Dendritic cell treated with granulocyte-macrophage colony-stimulating factor and Interleukin-4, amounts not matched to agents 40 ng/mL and 50 ng/mL, for 4 days (primary cell): ENCODE measurements around the gene HES1.
"Not testable (repeated sequence)": the region's sequence is repeated elsewhere in the genome, so short reads cannot be mapped to it uniquely, and the experiment has no call there.

Experiments
- H3K27ac Mint-ChIP-seq: one replicate; pipeline ENCODE4 v1.8.0; 2022; ENCODE audit warnings: mild to moderate bottlenecking, mixed read lengths
- H3K27me3 Mint-ChIP-seq: one replicate; pipeline ENCODE4 v1.8.0; 2022; ENCODE audit warnings: mild to moderate bottlenecking, mixed read lengths
- H3K36me3 Mint-ChIP-seq: one replicate; pipeline ENCODE4 v1.8.0; 2022; ENCODE audit warnings: low read depth, mixed read lengths
- H3K4me1 Mint-ChIP-seq: one replicate; pipeline ENCODE4 v1.8.0; 2022; ENCODE audit warnings: low read depth, mixed read lengths
- H3K4me3 Mint-ChIP-seq: one replicate; pipeline ENCODE4 v1.8.0; 2022; ENCODE audit warnings: mild to moderate bottlenecking, moderate library complexity, mixed read lengths
- H3K9me3 Mint-ChIP-seq: one replicate; pipeline ENCODE4 v1.8.0; 2022; ENCODE audit warnings: mixed read lengths
- intact Hi-C: fragments of 100-400 bp; cut with micrococcal nuclease; formaldehyde crosslinking; loops from one replicate; pipeline ENCODE4 v1.15.0; 2022

The HES1 gene

GRCh38 chr3:194128202-194128918 is 7.6 kb upstream of the HES1 start:
- H3K27me3 Mint-ChIP-seq = peaks cover 83% of the 10 kb centered on the region
- peaks cover 11% of the 10 kb centered on the region for H3K4me1 Mint-ChIP-seq
- intact Hi-C loops = no loop called here

DNA sequence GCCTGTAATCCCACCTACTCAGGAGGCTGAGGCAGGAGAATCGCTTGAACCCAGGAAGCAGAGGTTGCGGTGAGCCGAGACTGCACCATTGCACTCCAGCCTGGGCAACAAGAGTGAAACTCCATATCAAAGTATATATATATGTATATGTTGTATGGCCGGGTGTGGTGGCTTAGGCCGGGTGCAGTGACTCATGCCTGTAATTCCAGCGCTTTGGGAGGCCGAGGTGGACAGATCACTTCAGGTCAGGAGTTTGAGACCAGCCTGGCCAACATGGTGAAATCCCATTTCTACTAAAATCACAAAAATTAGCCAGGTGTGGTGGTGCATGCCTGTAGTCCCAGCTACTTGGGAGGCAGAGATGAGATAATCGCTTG is 7.0 kb upstream of the HES1 start:
- H3K27ac Mint-ChIP-seq, H3K4me3 Mint-ChIP-seq, H3K36me3 Mint-ChIP-seq, intact Hi-C loops, H3K9me3 Mint-ChIP-seq: not testable (repeated sequence)
- Mint-ChIP-seq H3K4me1 (peaks cover 17% of the 10 kb centered on the region), H3K27me3 (peaks cover 88% of the 10 kb centered on the region)

More at GRCh38 chr3:194128202-194128918, 7.6 kb upstream of the HES1 start:
- no peak overlapping the region for H3K4me3 Mint-ChIP-seq
- H3K9me3 Mint-ChIP-seq = no peaks in the 10 kb centered on the region
- H3K36me3 Mint-ChIP-seq = no peaks in the 10 kb centered on the region
- H3K27ac Mint-ChIP-seq = no peak overlapping the region

- H3K4me3 Mint-ChIP-seq = no peak overlapping the region
- H3K9me3 Mint-ChIP-seq = no peaks in the 10 kb centered on the region
- H3K36me3 Mint-ChIP-seq = no peaks in the 10 kb centered on the region
- peaks cover 17% of the 10 kb centered on the region for H3K4me1 Mint-ChIP-seq
- intact Hi-C loops = loop anchor here (5.0 kb wide), 1 partner anchor 42 kb away; no protein-coding TSS in a partner anchor
- no peak overlapping the region for H3K27ac Mint-ChIP-seq
- H3K27me3 Mint-ChIP-seq = peaks cover 84% of the 10 kb centered on the region
Measured at GRCh38 chr3:194129581-194130133, 6.3 kb upstream of the HES1 start.

DNA sequence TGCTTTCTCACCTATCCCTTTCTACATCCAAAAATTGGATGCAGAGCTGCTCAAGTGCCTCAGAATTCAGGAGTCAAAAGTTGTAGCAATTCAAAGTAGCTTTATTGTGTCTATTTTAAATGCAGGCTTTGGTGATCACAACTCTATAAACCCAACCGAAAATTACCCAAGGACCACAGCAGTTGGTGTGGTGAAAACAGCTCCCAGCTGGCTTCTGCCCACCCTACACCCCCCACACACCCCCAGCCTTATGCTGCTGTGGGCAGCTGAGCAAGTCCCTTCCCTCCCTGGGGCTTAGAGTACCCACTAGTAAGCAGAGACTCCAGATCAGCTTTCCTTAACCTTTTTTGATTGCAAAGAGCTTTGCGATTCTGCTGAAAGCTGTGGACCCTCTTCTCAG is 5.8 kb upstream of the HES1 start:
- peaks cover 22% of the 10 kb centered on the region for H3K4me1 Mint-ChIP-seq
- intact Hi-C loops = loop anchor here (5.0 kb wide), 1 partner anchor 43 kb away; no protein-coding TSS in a partner anchor
- no peaks in the 10 kb centered on the region for H3K9me3 Mint-ChIP-seq
- peaks cover 80% of the 10 kb centered on the region for H3K27me3 Mint-ChIP-seq
- no peaks in the 10 kb centered on the region for H3K36me3 Mint-ChIP-seq
- no peak overlapping the region for H3K4me3 Mint-ChIP-seq
- H3K27ac Mint-ChIP-seq = no peak overlapping the region

- Mint-ChIP-seq H3K27me3 (peaks cover 77% of the 10 kb centered on the region), H3K36me3 (no peaks in the 10 kb centered on the region), H3K9me3 (no peaks in the 10 kb centered on the region), H3K27ac (no peak overlapping the region), H3K4me3 (no peak overlapping the region), H3K4me1 (peaks cover 22% of the 10 kb centered on the region)
- intact Hi-C loops = loop anchor here (5.0 kb wide), 1 partner anchor 44 kb away; no protein-coding TSS in a partner anchor
Measured at GRCh38 chr3:194130807-194131589, 5.0 kb upstream of the HES1 start.

DNA sequence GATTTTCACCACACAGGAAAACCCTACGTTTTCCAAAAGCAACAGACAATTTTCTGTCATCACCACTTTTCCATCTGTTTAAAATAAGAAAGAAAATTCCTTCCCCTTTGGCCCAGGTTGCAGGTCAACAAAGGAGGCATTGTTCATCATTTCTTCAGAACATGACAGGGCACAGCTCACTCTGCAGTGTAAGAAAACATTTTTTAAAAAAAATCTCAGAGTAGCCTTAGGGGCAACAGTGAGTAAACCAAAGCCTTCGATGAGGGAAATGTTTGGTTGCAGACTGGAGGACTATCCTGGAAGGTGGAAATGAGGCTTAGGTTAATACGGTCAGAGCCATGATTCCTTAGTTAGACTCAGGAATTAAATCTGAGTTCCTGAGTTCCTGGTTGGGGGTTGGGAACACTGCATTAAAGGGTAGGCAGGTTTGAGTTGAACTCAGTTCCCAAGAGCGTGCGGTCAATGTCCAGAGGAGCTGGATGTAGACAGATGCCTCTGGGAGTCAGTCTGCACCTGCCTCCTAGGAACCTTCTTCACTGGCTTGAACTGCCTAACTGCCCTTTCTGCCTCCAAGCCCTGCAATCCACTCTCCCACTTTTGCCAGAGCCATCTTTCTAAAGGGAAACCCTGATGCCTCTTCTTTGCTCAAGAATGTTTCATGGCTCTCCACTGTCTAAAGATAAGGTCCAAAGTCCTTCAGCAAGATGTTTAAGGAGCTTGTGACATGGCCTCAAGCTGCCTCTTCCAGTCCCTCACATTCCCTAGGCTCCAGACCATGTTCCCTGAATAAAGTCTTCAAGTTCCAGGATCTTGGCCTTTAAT is 3.3 kb upstream of the HES1 start:
- intact Hi-C loops = loop anchor here (5.0 kb wide), 1 partner anchor 45 kb away; no protein-coding TSS in a partner anchor
- Mint-ChIP-seq H3K36me3 (no peaks in the 10 kb centered on the region), H3K27ac (peak overlapping the region; percentile 69), H3K4me1 (peaks cover 37% of the 10 kb centered on the region), H3K4me3 (no peak overlapping the region), H3K27me3 (peaks cover 81% of the 10 kb centered on the region), H3K9me3 (no peaks in the 10 kb centered on the region)

- H3K4me3 Mint-ChIP-seq = peak overlapping the region; percentile 68
- H3K9me3 Mint-ChIP-seq = no peaks in the 10 kb centered on the region
- peak overlapping the region; percentile 69 for H3K27ac Mint-ChIP-seq
- intact Hi-C loops = loop anchor here (5.0 kb wide), 1 partner anchor 46 kb away; no protein-coding TSS in a partner anchor
- no peaks in the 10 kb centered on the region for H3K36me3 Mint-ChIP-seq
- peaks cover 77% of the 10 kb centered on the region for H3K27me3 Mint-ChIP-seq
- H3K4me1 Mint-ChIP-seq = peaks cover 43% of the 10 kb centered on the region
Measured at GRCh38 chr3:194133661-194134230, 2.2 kb upstream of the HES1 start.

DNA sequence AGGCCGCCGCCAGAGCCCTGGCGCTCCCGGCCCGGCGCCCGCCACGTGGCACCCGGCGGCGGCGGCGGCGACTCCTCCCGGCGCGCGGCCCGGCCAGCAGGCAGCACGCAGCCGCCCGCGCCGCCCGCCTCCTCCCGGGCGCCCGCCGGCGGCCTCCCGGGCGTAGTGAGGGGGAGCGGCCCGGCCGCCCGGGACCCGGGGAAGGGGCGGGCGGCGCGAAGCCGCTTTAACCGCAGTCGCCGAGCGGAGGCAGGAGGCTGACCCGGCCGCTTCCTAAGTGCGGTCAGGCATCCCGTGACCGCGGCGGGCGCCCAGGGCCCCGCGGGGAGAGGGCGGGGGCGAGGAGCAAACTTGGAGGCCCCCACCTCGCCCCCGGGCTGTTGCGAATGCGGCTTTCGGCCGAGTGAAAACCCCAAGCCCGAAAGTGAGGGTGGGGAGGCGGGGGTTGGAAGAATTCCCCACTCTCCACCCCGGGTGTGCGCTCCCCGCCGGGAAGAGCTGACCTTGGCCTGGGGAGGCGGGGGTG is 1.7 kb upstream of the HES1 start:
- intact Hi-C loops = loop anchor here (5.0 kb wide), 1 partner anchor 47 kb away; no protein-coding TSS in a partner anchor
- H3K4me1 Mint-ChIP-seq = peaks cover 43% of the 10 kb centered on the region
- no peaks in the 10 kb centered on the region for H3K9me3 Mint-ChIP-seq
- no peaks in the 10 kb centered on the region for H3K36me3 Mint-ChIP-seq
- peaks cover 79% of the 10 kb centered on the region for H3K27me3 Mint-ChIP-seq
- H3K27ac Mint-ChIP-seq = peak overlapping the region; percentile 71
- H3K4me3 Mint-ChIP-seq = peak overlapping the region; percentile 79

GRCh38 chr3:194134757-194135515 is 1.0 kb upstream of the HES1 start:
- H3K9me3 Mint-ChIP-seq = no peaks in the 10 kb centered on the region
- H3K27ac Mint-ChIP-seq = peak overlapping the region; percentile 71
- peaks cover 43% of the 10 kb centered on the region for H3K4me1 Mint-ChIP-seq
- H3K27me3 Mint-ChIP-seq = peaks cover 79% of the 10 kb centered on the region
- H3K36me3 Mint-ChIP-seq = no peaks in the 10 kb centered on the region
- H3K4me3 Mint-ChIP-seq = peak overlapping the region; percentile 79
- intact Hi-C loops = loop anchor here (5.0 kb wide), 3 partner anchors 48 to 348 kb away; no protein-coding TSS in a partner anchor

GRCh38 chr3:194135516-194135805 is 487 bp upstream of the HES1 start:
- Mint-ChIP-seq H3K36me3 (no peaks in the 10 kb centered on the region), H3K27me3 (peaks cover 79% of the 10 kb centered on the region), H3K4me1 (peaks cover 43% of the 10 kb centered on the region), H3K9me3 (no peaks in the 10 kb centered on the region), H3K4me3 (no peak overlapping the region), H3K27ac (no peak overlapping the region)
- intact Hi-C loops = loop anchor here (5.0 kb wide), 2 partner anchors 163 to 348 kb away; no protein-coding TSS in a partner anchor

GRCh38 chr3:194136519-194137007 is 615 bp downstream of the HES1 start:
- intact Hi-C loops = loop anchor here (5.0 kb wide), 2 partner anchors 164 to 349 kb away; no protein-coding TSS in a partner anchor
- Mint-ChIP-seq H3K27me3 (peaks cover 75% of the 10 kb centered on the region), H3K36me3 (no peaks in the 10 kb centered on the region), H3K4me3 (peak overlapping the region; percentile 71), H3K4me1 (peaks cover 43% of the 10 kb centered on the region), H3K27ac (no peak overlapping the region), H3K9me3 (no peaks in the 10 kb centered on the region)

- H3K27me3 Mint-ChIP-seq = peaks cover 76% of the 10 kb centered on the region
- intact Hi-C loops = loop anchor here (5.0 kb wide), 2 partner anchors 165 to 350 kb away; no protein-coding TSS in a partner anchor
- peak overlapping the region; percentile 71 for H3K4me3 Mint-ChIP-seq
- no peaks in the 10 kb centered on the region for H3K36me3 Mint-ChIP-seq
- H3K4me1 Mint-ChIP-seq = peaks cover 48% of the 10 kb centered on the region
- H3K27ac Mint-ChIP-seq = no peak overlapping the region
- H3K9me3 Mint-ChIP-seq = no peaks in the 10 kb centered on the region
Measured at GRCh38 chr3:194137008-194137505, 1.1 kb downstream of the HES1 start.
